ENCODE results near the gene LETMD1. TPM values are rescaled to one million over a fixed set of nuclear protein-coding genes. Genes with fewer than 3 reads are reported as not detected.
"Not testable (repeated sequence)": the region's sequence is repeated elsewhere in the genome, so short reads cannot be mapped to it uniquely, and the experiment has no call there.

The LETMD1 gene
- total and polyA plus RNA-seq, 3 experiments from 2014 or later = 24.4 to 64.3 (median 61.8) TPM

DNA sequence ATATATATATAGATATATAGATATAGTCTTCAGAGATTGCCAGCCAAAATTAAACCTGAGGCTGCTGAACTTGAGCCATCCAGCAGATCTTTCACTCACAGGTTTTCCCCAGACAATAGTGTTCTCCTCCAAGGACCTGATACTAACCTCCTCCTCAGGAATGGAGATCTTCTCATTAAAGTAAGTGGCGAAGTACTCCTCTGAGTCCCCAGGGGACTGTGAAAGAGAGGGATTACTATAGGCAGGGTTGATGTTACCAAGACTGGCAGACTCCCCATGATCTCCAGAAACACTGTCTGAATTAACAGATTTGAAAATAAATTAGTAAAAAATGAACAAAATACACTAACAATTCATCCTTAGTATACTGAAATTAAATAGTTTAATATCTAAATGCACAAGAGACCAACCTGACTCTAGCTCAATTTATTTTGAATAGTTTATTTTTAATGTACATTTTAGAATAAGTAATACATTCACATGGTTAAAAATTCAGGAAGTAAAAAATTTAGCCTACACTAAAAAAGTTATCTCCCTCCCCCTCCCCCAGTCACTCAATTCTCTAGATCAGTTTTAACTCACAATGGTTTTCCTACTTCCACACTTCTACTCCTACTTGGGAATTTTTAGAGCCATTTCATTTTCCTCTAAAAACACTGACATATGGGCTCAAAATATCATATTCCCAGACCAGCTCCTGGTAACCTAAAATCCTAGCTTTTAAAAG, 39.6 kb upstream of the LETMD1 start:
- H3K27ac Mint-ChIP-seq = peak overlapping the region in 6 of 8 donors; percentile 29 to 76 (median 58)
- ChIA-PET POLR2A (interaction anchor here (0.6 kb wide), 1 partner anchor 61 kb away, joined by 7 read pairs; no protein-coding TSS in a partner anchor), CTCF (interaction anchor here (0.9 to 1.4 kb wide), 3 partner anchors 11 to 333 kb away, joined by 3 to 5 read pairs (median 3); no protein-coding TSS in a partner anchor)
- H3K36me3 Mint-ChIP-seq = peaks cover 6 to 49% (median 16%) of the 10 kb centered on the region in 3 donors
- H3K9me3 Mint-ChIP-seq = no peaks in the 10 kb centered on the region
- Histone ChIP-seq H3K36me3 (ENCODE audit: insufficient read depth, low read length) (peaks cover 16% of the 10 kb centered on the region), H3K9me3 (ENCODE audit: low read length) (no peaks in the 10 kb centered on the region), H3K4me1 (ENCODE audit: insufficient read depth, low read length) (peaks cover 18% of the 10 kb centered on the region), H3K27ac (ENCODE audit: low read depth, low read length) (no peak overlapping the region), H3K4me3 (ENCODE audit: low read length) (no peak overlapping the region), H3K27me3 (ENCODE audit: insufficient read depth, low read length, poor library complexity, severe bottlenecking) (no peaks in the 10 kb centered on the region)
- peak overlapping the region in 1 of 7 donors; percentile 23 for H3K4me3 Mint-ChIP-seq
- no peak for DNase-seq
- no peaks in the 10 kb centered on the region for H3K27me3 Mint-ChIP-seq
- peaks cover 15 to 36% (median 29%) of the 10 kb centered on the region in 3 donors for H3K4me1 Mint-ChIP-seq

- H3K27me3 Mint-ChIP-seq = no peaks in the 10 kb centered on the region
- peaks cover 15 to 37% (median 30%) of the 10 kb centered on the region in 3 donors for H3K4me1 Mint-ChIP-seq
- Histone ChIP-seq H3K9me3 (ENCODE audit: low read length) (no peaks in the 10 kb centered on the region), H3K27me3 (ENCODE audit: insufficient read depth, low read length, poor library complexity, severe bottlenecking) (no peaks in the 10 kb centered on the region), H3K36me3 (ENCODE audit: insufficient read depth, low read length) (peaks cover 16% of the 10 kb centered on the region), H3K27ac (ENCODE audit: low read depth, low read length) (no peak overlapping the region), H3K4me3 (ENCODE audit: low read length) (no peak overlapping the region), H3K4me1 (ENCODE audit: insufficient read depth, low read length) (peaks cover 18% of the 10 kb centered on the region)
- H3K9me3 Mint-ChIP-seq = no peaks in the 10 kb centered on the region
- H3K36me3 Mint-ChIP-seq = peaks cover 6 to 45% (median 14%) of the 10 kb centered on the region in 3 donors
- H3K27ac Mint-ChIP-seq = peak overlapping the region in 6 of 8 donors; percentile 40 to 76 (median 58)
- peak in 3 of 5 donors; percentile 19 to 71 (median 55) for DNase-seq
- ChIA-PET CTCF (interaction anchor here (0.9 to 1.4 kb wide), 3 partner anchors 11 to 332 kb away, joined by 3 to 5 read pairs (median 3); no protein-coding TSS in a partner anchor), POLR2A (no interaction called here)
- H3K4me3 Mint-ChIP-seq = peak overlapping the region in 1 of 7 donors; percentile 23
These were observed 39.1 kb upstream of the LETMD1 start for GRCh38 chr12:51009056-51009440.

GRCh38 chr12:51011955-51012354, 36.2 kb upstream of the LETMD1 start:
- ChIA-PET CTCF (interaction anchor here (0.6 kb wide), 1 partner anchor 258 kb away, joined by 3 read pairs; no protein-coding TSS in a partner anchor), POLR2A (interaction anchor here (1.3 kb wide), 1 partner anchor 15 kb away, joined by 3 read pairs; the partner anchor contains the start of gene SLC11A2)
- Histone ChIP-seq H3K36me3 (ENCODE audit: insufficient read depth, low read length) (no peaks in the 10 kb centered on the region), H3K9me3 (ENCODE audit: low read length) (no peaks in the 10 kb centered on the region), H3K4me3 (ENCODE audit: low read length) (no peak overlapping the region), H3K27ac (ENCODE audit: low read depth, low read length) (no peak overlapping the region), H3K4me1 (ENCODE audit: insufficient read depth, low read length) (peaks cover 18% of the 10 kb centered on the region), H3K27me3 (ENCODE audit: insufficient read depth, low read length, poor library complexity, severe bottlenecking) (no peaks in the 10 kb centered on the region)
- DNase-seq = no peak
- Mint-ChIP-seq H3K9me3 (no peaks in the 10 kb centered on the region), H3K4me3 (no peak overlapping the region), H3K27ac (peak overlapping the region in 2 of 8 donors; percentile 17 to 21), H3K4me1 (peaks cover 15 to 41% (median 30%) of the 10 kb centered on the region in 3 donors), H3K36me3 (peaks cover 2 to 18% (median 2%) of the 10 kb centered on the region in 3 donors), H3K27me3 (no peaks in the 10 kb centered on the region)

GRCh38 chr12:51012570-51013236, 35.4 kb upstream of the LETMD1 start:
- ChIA-PET CTCF (no interaction called here), POLR2A (interaction anchor here (1.3 kb wide), 1 partner anchor 14 kb away, joined by 3 read pairs; the partner anchor contains the start of gene SLC11A2)
- Histone ChIP-seq H3K36me3 (ENCODE audit: insufficient read depth, low read length) (no peaks in the 10 kb centered on the region), H3K9me3 (ENCODE audit: low read length) (no peaks in the 10 kb centered on the region), H3K4me1 (ENCODE audit: insufficient read depth, low read length) (peaks cover 18% of the 10 kb centered on the region), H3K27me3 (ENCODE audit: insufficient read depth, low read length, poor library complexity, severe bottlenecking) (no peaks in the 10 kb centered on the region), H3K27ac (ENCODE audit: low read depth, low read length) (no peak overlapping the region), H3K4me3 (ENCODE audit: low read length) (no peak overlapping the region)
- Mint-ChIP-seq H3K27me3 (no peaks in the 10 kb centered on the region), H3K27ac (peak overlapping the region in 3 of 8 donors; percentile 6 to 36 (median 6)), H3K36me3 (peaks cover 0 to 12% (median 1%) of the 10 kb centered on the region in 3 donors), H3K4me1 (peaks cover 19 to 46% (median 34%) of the 10 kb centered on the region in 3 donors), H3K4me3 (no peak overlapping the region), H3K9me3 (no peaks in the 10 kb centered on the region)
- no peak for DNase-seq

- no peak overlapping the region for H3K27ac Mint-ChIP-seq
- H3K27ac ChIP-seq (ENCODE audit: low read depth, low read length) = no peak overlapping the region
- H3K9me3 Mint-ChIP-seq = no peaks in the 10 kb centered on the region
- no peaks in the 10 kb centered on the region for H3K27me3 ChIP-seq (ENCODE audit: insufficient read depth, low read length, poor library complexity, severe bottlenecking)
- ChIA-PET POLR2A (no interaction called here), CTCF (no interaction called here)
- no peaks in the 10 kb centered on the region for H3K9me3 ChIP-seq (ENCODE audit: low read length)
- no peak overlapping the region for H3K4me3 Mint-ChIP-seq
- no peaks in the 10 kb centered on the region for H3K36me3 ChIP-seq (ENCODE audit: insufficient read depth, low read length)
- H3K4me1 ChIP-seq (ENCODE audit: insufficient read depth, low read length) = peaks cover 15% of the 10 kb centered on the region
- DNase-seq = no peak
- H3K4me1 Mint-ChIP-seq = peaks cover 20 to 48% (median 34%) of the 10 kb centered on the region in 3 donors
- peaks cover 0 to 6% (median 1%) of the 10 kb centered on the region in 3 donors for H3K36me3 Mint-ChIP-seq
- H3K4me3 ChIP-seq (ENCODE audit: low read length) = no peak overlapping the region
- H3K27me3 Mint-ChIP-seq = no peaks in the 10 kb centered on the region
These were observed 34.7 kb upstream of the LETMD1 start for GRCh38 chr12:51013441-51013840.

DNA sequence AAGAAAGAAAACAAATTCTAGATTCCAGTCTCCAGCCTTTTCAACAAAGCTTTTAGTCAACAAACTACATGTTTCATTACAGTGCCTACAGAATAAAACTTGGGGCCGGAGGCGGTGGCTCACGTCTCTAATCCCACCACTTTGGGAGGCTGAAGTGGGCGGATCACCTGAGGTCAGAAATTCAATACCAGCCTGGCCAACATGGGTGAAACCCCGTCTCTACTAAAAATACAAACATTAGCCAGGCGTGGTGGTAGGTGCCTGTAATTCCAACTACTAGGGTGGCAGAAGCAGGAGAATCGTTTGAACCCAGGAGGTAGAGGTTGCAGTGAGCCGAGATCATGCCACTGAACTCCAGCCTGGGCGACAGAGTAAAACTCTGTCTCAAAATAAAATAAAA, 33.7 kb upstream of the LETMD1 start:
- POLR2A ChIA-PET; H3K27me3 Mint-ChIP-seq; H3K36me3 ChIP-seq (ENCODE audit: insufficient read depth, low read length); H3K4me3 ChIP-seq (ENCODE audit: low read length); H3K4me3 Mint-ChIP-seq; H3K9me3 Mint-ChIP-seq; CTCF ChIA-PET; H3K27me3 ChIP-seq (ENCODE audit: insufficient read depth, low read length, poor library complexity, severe bottlenecking); H3K9me3 ChIP-seq (ENCODE audit: low read length); H3K27ac Mint-ChIP-seq; H3K27ac ChIP-seq (ENCODE audit: low read depth, low read length); H3K36me3 Mint-ChIP-seq; H3K4me1 ChIP-seq (ENCODE audit: insufficient read depth, low read length); DNase-seq: not testable (repeated sequence)
- peaks cover 15 to 46% (median 29%) of the 10 kb centered on the region in 3 donors for H3K4me1 Mint-ChIP-seq

DNA sequence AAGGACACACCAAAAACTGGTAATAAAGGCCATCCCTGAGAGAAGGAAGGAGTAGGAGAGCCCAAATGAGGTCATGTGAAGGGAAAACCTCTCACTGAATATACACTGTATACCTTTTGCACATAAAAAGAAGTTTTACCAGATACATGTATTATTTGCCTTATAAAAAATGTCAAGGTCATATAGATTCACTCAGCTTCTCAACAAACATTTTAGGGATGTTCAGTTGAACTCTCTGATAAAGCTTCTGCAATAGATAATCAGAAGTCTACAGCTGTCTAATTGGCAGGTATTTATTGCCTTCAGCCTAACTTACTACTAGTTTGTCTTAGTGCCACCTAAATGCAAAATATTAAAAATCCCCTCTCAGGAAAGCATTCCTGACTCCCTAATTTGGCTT, 30.7 kb upstream of the LETMD1 start:
- H3K4me3 ChIP-seq (ENCODE audit: low read length) = no peak overlapping the region
- POLR2A ChIA-PET = no interaction called here
- H3K27ac Mint-ChIP-seq = no peak overlapping the region

More for the DNA sequence above, 30.7 kb upstream of the LETMD1 start:
- H3K36me3 ChIP-seq (ENCODE audit: insufficient read depth, low read length) = no peaks in the 10 kb centered on the region
- DNase-seq = no peak
- H3K36me3 Mint-ChIP-seq = peaks cover 0 to 6% (median 3%) of the 10 kb centered on the region in 3 donors
- no peak overlapping the region for H3K27ac ChIP-seq (ENCODE audit: low read depth, low read length)
- H3K4me1 ChIP-seq (ENCODE audit: insufficient read depth, low read length) = peaks cover 18% of the 10 kb centered on the region
- H3K27me3 Mint-ChIP-seq = no peaks in the 10 kb centered on the region
- CTCF ChIA-PET = no interaction called here
- no peaks in the 10 kb centered on the region for H3K9me3 Mint-ChIP-seq
- no peaks in the 10 kb centered on the region for H3K27me3 ChIP-seq (ENCODE audit: insufficient read depth, low read length, poor library complexity, severe bottlenecking)
- no peak overlapping the region for H3K4me3 Mint-ChIP-seq
- no peaks in the 10 kb centered on the region for H3K9me3 ChIP-seq (ENCODE audit: low read length)
- peaks cover 28 to 56% (median 48%) of the 10 kb centered on the region in 3 donors for H3K4me1 Mint-ChIP-seq
